MM.1S (cell line): ENCODE data around the gene PPP3CB.

ENCODE experiments used
- EZH2 ChIP-seq: fragments of 300-600 bp; sonication (generic); optimal IDR thresholded peaks from 2 replicates; pipeline ENCODE3; 2017; ENCODE audit warnings: low read depth, mild to moderate bottlenecking, antibody characterized with exemption, low read length, mixed read lengths
- TF ChIP-seq, protein P1 (sequence below): fragments of 300-600 bp; sonication (generic); IDR thresholded peaks from 2 replicates; pipeline ENCODE4 v1.5.1; 2016; ENCODE audit warnings: antibody characterized with exemption, low read length, mixed read lengths

GRCh38 chr10:73408061-73408460 lies 87.8 kb downstream of the PPP3CB start:
- no peak for TF ChIP-seq EZH2
- TF ChIP-seq, protein P1, sequence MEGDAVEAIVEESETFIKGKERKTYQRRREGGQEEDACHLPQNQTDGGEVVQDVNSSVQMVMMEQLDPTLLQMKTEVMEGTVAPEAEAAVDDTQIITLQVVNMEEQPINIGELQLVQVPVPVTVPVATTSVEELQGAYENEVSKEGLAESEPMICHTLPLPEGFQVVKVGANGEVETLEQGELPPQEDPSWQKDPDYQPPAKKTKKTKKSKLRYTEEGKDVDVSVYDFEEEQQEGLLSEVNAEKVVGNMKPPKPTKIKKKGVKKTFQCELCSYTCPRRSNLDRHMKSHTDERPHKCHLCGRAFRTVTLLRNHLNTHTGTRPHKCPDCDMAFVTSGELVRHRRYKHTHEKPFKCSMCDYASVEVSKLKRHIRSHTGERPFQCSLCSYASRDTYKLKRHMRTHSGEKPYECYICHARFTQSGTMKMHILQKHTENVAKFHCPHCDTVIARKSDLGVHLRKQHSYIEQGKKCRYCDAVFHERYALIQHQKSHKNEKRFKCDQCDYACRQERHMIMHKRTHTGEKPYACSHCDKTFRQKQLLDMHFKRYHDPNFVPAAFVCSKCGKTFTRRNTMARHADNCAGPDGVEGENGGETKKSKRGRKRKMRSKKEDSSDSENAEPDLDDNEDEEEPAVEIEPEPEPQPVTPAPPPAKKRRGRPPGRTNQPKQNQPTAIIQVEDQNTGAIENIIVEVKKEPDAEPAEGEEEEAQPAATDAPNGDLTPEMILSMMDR = no peak
